H1 (cell line): ENCODE results near the gene CCL7. TPM values are rescaled to one million over a fixed set of nuclear protein-coding genes. Genes with fewer than 3 reads are reported as not detected.

Experiments used
- CTCF ChIA-PET: fragments of 300-600 bp; sonication (Branson Sonifier 250); formaldehyde crosslinking; loops from one replicate; lab custom pipeline; 2021; ENCODE audit not compliant: partially characterized antibody; lab: Charles Lee
- POLR2A ChIA-PET: fragments of 300-600 bp; sonication (Branson Sonifier 250); formaldehyde crosslinking; loops from one replicate; lab custom pipeline; 2021; ENCODE audit warnings: inconsistent platforms; ENCODE audit not compliant: partially characterized antibody; lab: Charles Lee
- DNase-seq, 2 experiments: peaks; one replicate each; pipeline versions ENCODE4 v3.0.0 to v3.0.0-alpha.2; 2010 to 2022; ENCODE audit warnings: low spot score in 2 of 2, low read depth in 1 of 2, mixed read lengths in 1 of 2
- FAIRE-seq: peaks from 2 replicates; lab custom pipeline; 2011; peaks lifted over from hg19 to GRCh38; lab: Jason Lieb, UNC
- H2AFZ ChIP-seq: 2 replicates; pipeline ENCODE4 v1.8.1; 2012; ENCODE audit warnings: low read length, inconsistent platforms
- H2AK5ac ChIP-seq: 2 replicates; pipeline ENCODE4 v1.6.1; 2013; ENCODE audit warnings: low read depth, low read length
- H2BK120ac ChIP-seq: replicated peaks from 2 replicates; pipeline ENCODE3; 2013; ENCODE audit warnings: low read depth, low read length, inconsistent platforms
- H2BK12ac ChIP-seq: 2 replicates; pipeline ENCODE4 v1.6.1; 2013; ENCODE audit warnings: low read depth, low read length
- H2BK15ac ChIP-seq: 2 replicates; pipeline ENCODE4 v1.6.1; 2013; ENCODE audit warnings: low read length
- H2BK20ac ChIP-seq: 2 replicates; pipeline ENCODE4 v1.6.1; 2013; ENCODE audit warnings: low read length
- H2BK5ac ChIP-seq: 2 replicates; pipeline ENCODE4 v1.6.1; 2013; ENCODE audit warnings: low read depth, low read length
- H3K14ac ChIP-seq: 2 replicates; pipeline ENCODE4 v1.6.1; 2013; ENCODE audit warnings: inconsistent platforms; ENCODE audit not compliant: insufficient read length
- H3K18ac ChIP-seq: 2 replicates; pipeline ENCODE4 v1.6.1; 2013; ENCODE audit warnings: low read length; ENCODE audit errors: extremely low read depth
- H3K23ac ChIP-seq: 2 replicates; pipeline ENCODE4 v1.6.1; 2013; ENCODE audit warnings: inconsistent platforms; ENCODE audit not compliant: insufficient read length
- H3K23me2 ChIP-seq: 2 replicates; pipeline ENCODE4 v1.6.1; 2013; ENCODE audit warnings: low read depth, low read length
- H3K27ac ChIP-seq: 2 replicates; pipeline ENCODE4 v1.6.1; 2011; ENCODE audit warnings: low read depth, low read length, inconsistent platforms
- H3K27me3 ChIP-seq, 4 experiments: replicated peaks in 1 of 4; 1 replicate in 1 of 4; 2 replicates in 3 of 4; pipeline versions ENCODE4 v1.6.1 to v1.8.1; 2011 to 2013; ENCODE audit warnings: low read length in 3 of 4, mild to moderate bottlenecking in 3 of 4, inconsistent platforms in 2 of 4, mixed read lengths in 2 of 4, moderate library complexity in 1 of 4; ENCODE audit not compliant: control insufficient read depth in 3 of 4, insufficient read depth in 3 of 4; ENCODE audit errors: extremely low read depth in 1 of 4
- H3K36me3 ChIP-seq, 4 experiments: 2 replicates each; pipeline versions ENCODE4 v1.6.1 to v1.8.1; 2011 to 2013; ENCODE audit warnings: mild to moderate bottlenecking in 4 of 4, low read length in 3 of 4, moderate library complexity in 2 of 4, control low read depth in 1 of 4, inconsistent platforms in 1 of 4; ENCODE audit not compliant: insufficient read depth in 4 of 4, control insufficient read depth in 2 of 4
- H3K4ac ChIP-seq: replicated peaks from 2 replicates; pipeline ENCODE3; 2013; ENCODE audit warnings: low read length, low read depth, mixed read lengths, inconsistent platforms; ENCODE audit not compliant: insufficient read length
- H3K4me1 ChIP-seq, 4 experiments: replicated peaks in 1 of 4; 1 replicate in 1 of 4; 2 replicates in 3 of 4; pipeline versions ENCODE4 v1.6.1 to v1.8.1; 2011 to 2013; ENCODE audit warnings: low read length in 3 of 4, inconsistent platforms in 2 of 4, mixed read lengths in 1 of 4; ENCODE audit not compliant: insufficient read depth in 4 of 4, control insufficient read depth in 3 of 4
- H3K4me2 ChIP-seq, 2 experiments: 2 replicates each; pipeline versions ENCODE4 v1.6.1 to v1.8.1; 2011 to 2013; ENCODE audit warnings: low read depth in 2 of 2, low read length in 2 of 2, control low read depth in 1 of 2, inconsistent platforms in 1 of 2, mild to moderate bottlenecking in 1 of 2; ENCODE audit not compliant: insufficient read depth in 1 of 2
- H3K4me3 ChIP-seq, 4 experiments: fragments of 200-600, 300-600 bp in 1 of 4; sonication (generic), shearing (Covaris generic), sonication (Bioruptor Twin) in 1 of 4; 2 replicates each; pipeline versions ENCODE4 v1.5.1 to v1.8.1; 2011 to 2016; ENCODE audit warnings: low read length in 4 of 4, low read depth in 3 of 4, control low read depth in 2 of 4, inconsistent platforms in 2 of 4, mild to moderate bottlenecking in 2 of 4, mixed read lengths in 1 of 4, moderate library complexity in 1 of 4; ENCODE audit not compliant: insufficient read depth in 2 of 4; ENCODE audit errors: extremely low read depth in 1 of 4
- H3K56ac ChIP-seq: replicated peaks from 2 replicates; pipeline ENCODE3; 2013; ENCODE audit warnings: low read depth, mild to moderate bottlenecking, mixed read lengths, low read length, inconsistent platforms; ENCODE audit not compliant: insufficient read length
- H3K79me1 ChIP-seq: 2 replicates; pipeline ENCODE4 v1.6.1; 2013; ENCODE audit warnings: low read depth, low read length, control low read depth
- H3K79me2 ChIP-seq, 2 experiments: 2 replicates each; pipeline versions ENCODE4 v1.6.1 to v1.8.1; 2012 to 2013; ENCODE audit warnings: low read length in 2 of 2, mild to moderate bottlenecking in 2 of 2, inconsistent platforms in 1 of 2; ENCODE audit not compliant: insufficient read depth in 2 of 2, control insufficient read depth in 1 of 2
- H3K9ac ChIP-seq, 4 experiments: replicated peaks in 1 of 4; 1 replicate in 1 of 4; 2 replicates in 3 of 4; pipeline versions ENCODE4 v1.6.1 to v1.8.1; 2011 to 2013; ENCODE audit warnings: low read depth in 3 of 4, low read length in 3 of 4, control low read depth in 2 of 4, mild to moderate bottlenecking in 2 of 4, moderate library complexity in 2 of 4, inconsistent platforms in 1 of 4; ENCODE audit errors: extremely low read depth in 1 of 4
- H3K9me3 ChIP-seq, 2 experiments: 2 replicates each; pipeline versions ENCODE4 v1.6.1 to v1.8.1; 2012 to 2013; ENCODE audit warnings: mild to moderate bottlenecking in 2 of 2, moderate library complexity in 2 of 2, control low read depth in 1 of 2, inconsistent platforms in 1 of 2, low read depth in 1 of 2, low read length in 1 of 2, mixed read lengths in 1 of 2; ENCODE audit not compliant: insufficient read depth in 2 of 2
- H4K20me1 ChIP-seq, 2 experiments: replicated peaks in 1 of 2; 2 replicates each; pipeline versions ENCODE3 to v1.8.1; 2011 to 2013; ENCODE audit warnings: inconsistent platforms in 2 of 2, low read length in 2 of 2, mild to moderate bottlenecking in 1 of 2; ENCODE audit not compliant: insufficient read depth in 2 of 2, control insufficient read depth in 1 of 2
- H4K5ac ChIP-seq: 2 replicates; pipeline ENCODE4 v1.6.1; 2013; ENCODE audit warnings: low read length, low read depth, mixed read lengths, inconsistent platforms; ENCODE audit not compliant: insufficient read length
- H4K8ac ChIP-seq: 2 replicates; pipeline ENCODE4 v1.8.0; 2013; ENCODE audit warnings: mild to moderate bottlenecking, moderate library complexity, low read length, inconsistent platforms; ENCODE audit not compliant: insufficient read depth; ENCODE audit errors: extremely low read depth
- H4K91ac ChIP-seq: replicated peaks from 2 replicates; pipeline ENCODE3; 2013; ENCODE audit warnings: low read length, mixed read lengths, inconsistent platforms; ENCODE audit not compliant: insufficient read length
- CHD2 ChIP-seq: IDR thresholded peaks from 2 replicates; pipeline ENCODE4 v1.6.1; 2012; ENCODE audit warnings: low read length, improper control_type of control experiment
- CTBP2 ChIP-seq: IDR thresholded peaks from 2 replicates; pipeline ENCODE4 v1.7.0; 2011; ENCODE audit warnings: borderline replicate concordance, mild to moderate bottlenecking, moderate library complexity, mixed read lengths, low read length; ENCODE audit not compliant: insufficient read depth, insufficient read length
- FOSL1 ChIP-seq: IDR thresholded peaks from 2 replicates; pipeline ENCODE4 v1.6.1; 2011; ENCODE audit warnings: mild to moderate bottlenecking, low read depth, low read length, moderate library complexity; ENCODE audit not compliant: insufficient read depth
- GABPA ChIP-seq: IDR thresholded peaks from 2 replicates; pipeline ENCODE4 v1.6.1; 2011; ENCODE audit warnings: mild to moderate bottlenecking, low read length, moderate library complexity, borderline replicate concordance; ENCODE audit not compliant: insufficient read depth
- KDM1A ChIP-seq: fragments of 200-600, 300-600 bp; sonication (generic); IDR thresholded peaks from 2 replicates; pipeline ENCODE4 v1.7.1; 2016; ENCODE audit warnings: mild to moderate bottlenecking, low read length, borderline replicate concordance
- SUZ12 ChIP-seq: fragments of 200-600 bp; sonication (generic); IDR thresholded peaks from 2 replicates; pipeline ENCODE4 v1.6.1; 2012; ENCODE audit warnings: mild to moderate bottlenecking, inconsistent platforms, low read length, moderate library complexity, mixed read lengths
- TBP ChIP-seq: IDR thresholded peaks from 2 replicates; pipeline ENCODE4 v1.6.1; 2011; ENCODE audit warnings: low read depth, low read length, improper control_type of control experiment
- WGBS, 2 experiments: shearing (Covaris generic) in 1 of 2; methylation state at CpG; one replicate each; pipeline versions ENCODE4 v1.1.6 to v1.1.7; 2013 to 2015; ENCODE audit warnings: low lambda C conversion rate in 2 of 2, mixed read lengths in 2 of 2, inconsistent platforms in 1 of 2, low coverage in 1 of 2, missing lambda C conversion rate in 1 of 2; ENCODE audit not compliant: insufficient replicate concordance in 2 of 2, insufficient coverage in 1 of 2, insufficient read length in 1 of 2; ENCODE audit errors: extremely low coverage in 1 of 2, missing lambda C conversion rate in 1 of 2; 5-methylcytosine and 5-hydroxymethylcytosine counted together
- polyA plus RNA-seq, 7 experiments: library from polyadenylated mRNA; depleted of rRNA in 3 of 7; stranded (reverse) in 5 of 7; unstranded in 2 of 7; fragments of >200 nt in 5 of 7; fragments of 200-250 nt in 2 of 7; gene quantifications; 1 replicate in 5 of 7; 2 replicates in 1 of 7; 4 replicates in 1 of 7; pipeline versions ENCODE4 v1.2.1 to v1.2.3, GENCODE V29; 2011 to 2013; ENCODE audit warnings: missing spikeins in 2 of 7, mixed read lengths in 2 of 7
- total RNA-seq: library from RNA; stranded (reverse); fragmentation: NEBNext Ultra II Directional; extraction: Animal tissue kit (Norgen Biotek cat#: 25700); gene quantifications from 2 replicates; pipeline ENCODE4 v1.2.1, GENCODE V29; 2021

The CCL7 gene
- total and polyA plus RNA-seq, 2 of the 8 experiments (the other 6 are each of a cell fraction or from before 2014, with no cell fraction given) = not detected

DNA sequence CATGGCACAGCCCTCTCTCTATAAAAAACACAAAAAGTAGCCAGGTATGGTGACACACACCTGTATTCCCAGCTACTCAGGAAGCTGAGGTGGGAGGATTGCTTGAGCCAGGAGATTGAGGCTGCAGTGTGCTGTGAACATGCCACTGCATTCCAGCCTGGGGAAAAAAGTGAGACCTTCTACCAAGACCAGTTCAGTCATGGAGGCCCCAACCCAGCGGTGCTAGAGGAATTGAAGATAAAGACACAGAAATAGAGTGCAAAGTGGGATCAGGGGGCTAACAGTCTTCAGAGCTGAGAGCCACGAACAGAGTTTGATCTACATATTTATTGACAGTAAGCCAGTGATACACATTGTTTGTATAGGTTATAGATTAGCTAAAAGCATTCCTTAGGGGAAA lies 33.6 kb downstream of the CCL7 start:
- H2AK5ac ChIP-seq = no peak overlapping the region
- no peak for TF ChIP-seq TBP
- TF ChIP-seq CTBP2 = no peak
- TF ChIP-seq FOSL1 = no peak
- no peak for TF ChIP-seq CHD2
- no peak for TF ChIP-seq SUZ12
- TF ChIP-seq GABPA = no peak
- TF ChIP-seq KDM1A = no peak

More for the DNA sequence above, 33.6 kb downstream of the CCL7 start:
- Histone ChIP-seq H3K23me2 (no peaks in the 10 kb centered on the region), H2BK120ac (no peak overlapping the region), H4K91ac (no peak overlapping the region), H4K8ac (no peak overlapping the region), H4K5ac (no peak overlapping the region), H3K4me2 (no peak overlapping the region), H3K4me3 (no peak overlapping the region), H2BK12ac (no peak overlapping the region), H3K23ac (no peak overlapping the region), H3K4me1 (no peaks in the 10 kb centered on the region), H3K18ac (no peak overlapping the region), H3K79me2 (no peaks in the 10 kb centered on the region), H3K27me3 (peaks cover 0 to 3% (median 3%) of the 10 kb centered on the region in 4 experiments; a peak in 4 of 7 replicates), H3K27ac (no peak overlapping the region), H2BK5ac (no peak overlapping the region), H3K79me1 (no peaks in the 10 kb centered on the region), H3K9me3 (no peaks in the 10 kb centered on the region), H3K9ac (no peak overlapping the region), H2BK15ac (no peak overlapping the region), H3K56ac (no peak overlapping the region), H2BK20ac (no peak overlapping the region), H3K36me3 (no peaks in the 10 kb centered on the region), H3K4ac (no peak overlapping the region), H4K20me1 (no peaks in the 10 kb centered on the region), H3K14ac (no peak overlapping the region), H2AFZ (no peak overlapping the region)
- no peak for FAIRE-seq
- ChIA-PET CTCF (interaction anchor here (1.3 to 13.3 kb wide), 5 partner anchors 9 to 524 kb away, joined by 3 to 210 read pairs (median 6); partner anchors contain the start of genes CCL1, CCL13 and CCL8), POLR2A (no interaction called here)
- no peak for DNase-seq
- 93% methylated on average over 2 of the region's 2 CpGs; no CpG with 5 or more reads in 1 of the 2 experiments for WGBS, 2 experiments
